ENCODE measurements around the gene ZNF470. TPM values are rescaled to one million over a fixed set of nuclear protein-coding genes. Genes with fewer than 3 reads are reported as not detected.
A peak's percentile ranks its signal among the peaks of the same experiment; 100 is the strongest.

ZNF470 gene
- total and polyA plus RNA-seq, 9 donors: 3.4 to 5.8 (median 4.6) TPM

DNA sequence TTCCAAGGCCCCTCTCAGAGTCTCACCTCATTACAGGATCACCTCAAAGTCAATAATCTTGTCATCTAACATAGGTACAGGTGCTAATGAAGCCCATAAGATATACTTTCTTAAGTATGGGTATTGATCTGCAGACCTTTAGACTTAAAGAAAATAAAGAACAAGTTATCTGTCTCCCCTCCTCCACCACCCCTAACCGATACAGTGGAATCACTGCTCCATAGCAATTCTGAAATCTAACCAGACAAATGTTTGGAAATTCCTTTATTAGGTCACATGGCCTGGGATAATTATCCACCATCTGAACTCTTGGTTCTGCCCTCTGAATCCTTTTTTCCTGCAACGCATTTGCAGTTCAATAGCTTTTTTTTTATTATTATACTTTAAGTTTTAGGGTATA is 4.5 kb upstream of the ZNF470 start:
- Histone ChIP-seq H3K4me1 (ENCODE audit: control insufficient read depth, insufficient read depth, low read length) (peaks cover 4% of the 10 kb centered on the region), H3K36me3 (ENCODE audit: control insufficient read depth, insufficient read depth, low read length) (peaks cover 2% of the 10 kb centered on the region), H3K27ac (ENCODE audit: low read length) (no peak overlapping the region), H3K9me3 (replicated peaks; ENCODE audit: control insufficient read depth, low read depth, low read length) (peaks cover 55% of the 10 kb centered on the region), H3K27me3 (ENCODE audit: control insufficient read depth, insufficient read depth, low read length) (no peaks in the 10 kb centered on the region), H3K4me3 (ENCODE audit: low read length) (no peak overlapping the region)
- no CpG with 5 or more reads among the region's 2 CpGs for WGBS (ENCODE audit: insufficient coverage)
- DNase-seq: no peak

DNA sequence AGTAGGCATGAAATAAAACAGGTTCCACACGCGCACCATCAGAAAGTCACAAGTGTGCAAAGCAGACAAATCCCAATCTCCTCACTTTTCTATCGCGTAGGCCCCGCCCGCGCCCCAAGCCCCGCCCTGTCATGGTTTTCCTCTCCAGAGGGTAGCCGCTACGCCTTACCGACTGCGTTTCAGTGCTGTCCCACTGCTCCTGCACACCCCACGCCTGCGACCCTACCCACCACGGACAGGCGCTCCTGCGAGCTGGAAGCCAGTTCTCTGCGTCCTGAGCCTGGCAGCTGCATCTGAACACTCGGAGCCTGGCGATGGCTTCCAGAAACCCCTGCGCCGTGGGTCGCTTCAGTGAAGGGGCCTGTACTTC is 379 bp upstream of the ZNF470 start:
- Histone ChIP-seq H3K27me3 (ENCODE audit: control insufficient read depth, insufficient read depth, low read length) (no peaks in the 10 kb centered on the region), H3K4me1 (ENCODE audit: control insufficient read depth, insufficient read depth, low read length) (peaks cover 10% of the 10 kb centered on the region), H3K27ac (ENCODE audit: low read length) (peak overlapping the region; percentile 82), H3K9me3 (replicated peaks; ENCODE audit: control insufficient read depth, low read depth, low read length) (peaks cover 54% of the 10 kb centered on the region), H3K36me3 (ENCODE audit: control insufficient read depth, insufficient read depth, low read length) (peaks cover 31% of the 10 kb centered on the region), H3K4me3 (ENCODE audit: low read length) (peak overlapping the region; percentile 96)
- DNase-seq: no peak
- under 1% methylated on average over 21 of the region's 23 CpGs for WGBS (ENCODE audit: insufficient coverage)

- no peak overlapping the region for H3K27ac ChIP-seq (ENCODE audit: low read length)
- no peak for DNase-seq
- WGBS (ENCODE audit: insufficient coverage): no CpG with 5 or more reads among the region's 2 CpGs
- H3K4me1 ChIP-seq (ENCODE audit: control insufficient read depth, insufficient read depth, low read length): peaks cover 8% of the 10 kb centered on the region
- H3K36me3 ChIP-seq (ENCODE audit: control insufficient read depth, insufficient read depth, low read length): peaks cover 48% of the 10 kb centered on the region
- no peak overlapping the region for H3K4me3 ChIP-seq (ENCODE audit: low read length)
- H3K9me3 ChIP-seq (replicated peaks; ENCODE audit: control insufficient read depth, low read depth, low read length): peaks cover 60% of the 10 kb centered on the region
- no peaks in the 10 kb centered on the region for H3K27me3 ChIP-seq (ENCODE audit: control insufficient read depth, insufficient read depth, low read length)
These were observed 5.3 kb downstream of the ZNF470 start for GRCh38 chr19:56572589-56572988.

- H3K4me3 ChIP-seq (ENCODE audit: low read length): no peak overlapping the region
- H3K27ac ChIP-seq (ENCODE audit: low read length): no peak overlapping the region
- no peaks in the 10 kb centered on the region for H3K27me3 ChIP-seq (ENCODE audit: control insufficient read depth, insufficient read depth, low read length)
- DNase-seq: no peak
- H3K4me1 ChIP-seq (ENCODE audit: control insufficient read depth, insufficient read depth, low read length): no peaks in the 10 kb centered on the region
- no CpG with 5 or more reads among the region's 3 CpGs for WGBS (ENCODE audit: insufficient coverage)
- H3K36me3 ChIP-seq (ENCODE audit: control insufficient read depth, insufficient read depth, low read length): peaks cover 48% of the 10 kb centered on the region
- H3K9me3 ChIP-seq (replicated peaks; ENCODE audit: control insufficient read depth, low read depth, low read length): peaks cover 68% of the 10 kb centered on the region
These were observed 6.6 kb downstream of the ZNF470 start for GRCh38 chr19:56573914-56574313.

DNA sequence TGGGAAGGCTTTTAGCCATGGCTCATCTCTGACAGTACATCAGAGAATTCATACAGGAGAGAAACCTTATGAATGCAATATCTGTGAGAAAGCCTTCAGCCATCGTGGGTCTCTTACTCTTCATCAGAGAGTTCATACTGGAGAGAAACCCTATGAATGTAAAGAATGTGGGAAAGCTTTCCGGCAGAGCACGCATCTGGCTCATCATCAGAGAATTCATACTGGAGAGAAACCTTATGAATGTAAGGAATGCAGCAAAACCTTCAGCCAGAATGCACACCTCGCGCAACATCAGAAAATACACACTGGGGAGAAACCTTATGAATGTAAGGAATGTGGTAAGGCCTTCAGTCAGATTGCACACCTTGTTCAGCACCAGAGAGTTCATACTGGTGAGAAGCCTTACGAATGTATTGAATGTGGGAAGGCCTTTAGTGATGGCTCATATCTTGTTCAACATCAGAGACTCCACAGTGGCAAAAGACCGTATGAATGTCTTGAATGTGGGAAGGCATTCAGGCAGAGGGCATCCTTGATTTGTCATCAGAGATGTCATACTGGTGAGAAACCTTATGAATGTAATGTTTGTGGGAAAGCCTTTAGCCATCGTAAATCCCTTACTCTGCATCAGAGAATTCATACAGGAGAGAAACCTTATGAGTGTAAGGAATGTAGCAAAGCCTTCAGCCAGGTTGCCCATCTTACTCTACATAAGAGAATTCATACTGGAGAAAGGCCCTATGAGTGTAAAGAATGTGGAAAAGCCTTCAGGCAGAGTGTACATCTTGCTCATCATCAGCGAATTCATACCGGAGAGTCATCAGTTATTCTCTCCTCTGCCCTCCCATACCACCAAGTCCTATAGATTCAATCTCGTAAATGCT is 10.7 kb downstream of the ZNF470 start:
- H3K4me1 ChIP-seq (ENCODE audit: control insufficient read depth, insufficient read depth, low read length): no peaks in the 10 kb centered on the region
- H3K9me3 ChIP-seq (replicated peaks; ENCODE audit: control insufficient read depth, low read depth, low read length): peaks cover 73% of the 10 kb centered on the region
- no peak for DNase-seq
- H3K4me3 ChIP-seq (ENCODE audit: low read length): no peak overlapping the region
- H3K27ac ChIP-seq (ENCODE audit: low read length): no peak overlapping the region
- H3K27me3 ChIP-seq (ENCODE audit: control insufficient read depth, insufficient read depth, low read length): no peaks in the 10 kb centered on the region
- 100% methylated on average over 5 of the region's 11 CpGs for WGBS (ENCODE audit: insufficient coverage)
- peaks cover 23% of the 10 kb centered on the region for H3K36me3 ChIP-seq (ENCODE audit: control insufficient read depth, insufficient read depth, low read length)

GRCh38 chr19:56594446-56594782 is 27.1 kb downstream of the ZNF470 start:
- WGBS (ENCODE audit: insufficient coverage): 49% methylated on average over 4 of the region's 4 CpGs
- Histone ChIP-seq H3K9me3 (replicated peaks; ENCODE audit: control insufficient read depth, low read depth, low read length) (peaks cover 6% of the 10 kb centered on the region), H3K27ac (ENCODE audit: low read length) (no peak overlapping the region), H3K4me3 (ENCODE audit: low read length) (no peak overlapping the region), H3K36me3 (ENCODE audit: control insufficient read depth, insufficient read depth, low read length) (peaks cover 22% of the 10 kb centered on the region), H3K4me1 (ENCODE audit: control insufficient read depth, insufficient read depth, low read length) (peaks cover 10% of the 10 kb centered on the region), H3K27me3 (ENCODE audit: control insufficient read depth, insufficient read depth, low read length) (no peaks in the 10 kb centered on the region)
- DNase-seq: no peak

DNA sequence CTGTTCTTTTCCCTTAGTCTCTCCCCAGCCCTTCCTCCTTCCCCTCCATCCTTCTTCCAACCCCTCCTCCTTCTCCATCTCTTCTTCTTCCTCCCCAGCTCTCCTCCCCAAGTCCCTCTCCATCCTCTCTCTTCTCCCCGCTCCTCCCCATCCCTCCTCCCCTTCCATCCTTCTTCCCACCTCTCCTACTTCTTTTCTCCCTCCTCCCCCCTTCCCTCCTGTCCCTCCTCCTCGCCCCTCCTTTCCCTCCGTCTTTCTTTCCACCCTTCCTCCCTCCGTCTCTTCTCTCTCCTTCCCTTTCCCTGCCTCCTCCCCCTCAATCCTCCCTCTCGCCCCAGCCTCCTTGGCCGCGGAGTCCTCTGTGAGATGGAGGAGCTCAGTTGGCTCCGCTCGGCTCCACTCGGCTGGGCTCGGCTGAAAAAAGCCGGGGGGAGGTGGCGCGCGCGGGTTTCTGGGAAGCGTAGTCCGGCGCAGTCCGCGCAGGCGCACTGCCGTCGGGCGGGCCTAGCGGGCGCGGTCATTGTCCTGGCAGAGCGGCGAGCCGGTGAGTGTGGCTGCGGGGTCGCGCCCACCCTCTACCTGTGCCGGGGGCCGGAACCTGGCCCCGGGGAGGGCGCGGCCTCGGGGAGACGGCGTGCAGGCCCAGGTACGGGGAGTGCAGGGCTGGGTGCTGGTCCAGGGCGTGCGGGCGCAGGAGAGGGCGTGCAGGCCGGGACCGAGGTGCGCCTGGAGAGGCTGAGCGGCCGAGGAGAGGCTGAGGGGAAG is 27.7 kb downstream of the ZNF470 start, which contains the start of gene ZNF71:
TSS of gene ZNF71 (plus strand) at position 520 of the 765 bp plus-strand sequence. CDS start 6,257 bp downstream, outside the sequence.
- Histone ChIP-seq H3K9me3 (replicated peaks; ENCODE audit: control insufficient read depth, low read depth, low read length) (peaks cover 5% of the 10 kb centered on the region), H3K27ac (ENCODE audit: low read length) (peak within 1 kb of the TSS; percentile 20), H3K27me3 (ENCODE audit: control insufficient read depth, insufficient read depth, low read length) (no peaks in the 10 kb centered on the region), H3K36me3 (ENCODE audit: control insufficient read depth, insufficient read depth, low read length) (peaks cover 22% of the 10 kb centered on the region), H3K4me1 (ENCODE audit: control insufficient read depth, insufficient read depth, low read length) (peaks cover 10% of the 10 kb centered on the region), H3K4me3 (ENCODE audit: low read length) (peak within 1 kb of the TSS; percentile 91)
- peak; percentile 95 for DNase-seq
- under 1% methylated on average over 49 of the region's 52 CpGs for WGBS (ENCODE audit: insufficient coverage)

GRCh38 chr19:56595548-56595899 is 28.3 kb downstream of the ZNF470 start:
- H3K36me3 ChIP-seq (ENCODE audit: control insufficient read depth, insufficient read depth, low read length): peaks cover 22% of the 10 kb centered on the region
- H3K9me3 ChIP-seq (replicated peaks; ENCODE audit: control insufficient read depth, low read depth, low read length): peaks cover 5% of the 10 kb centered on the region
- H3K4me1 ChIP-seq (ENCODE audit: control insufficient read depth, insufficient read depth, low read length): peaks cover 10% of the 10 kb centered on the region
- peak overlapping the region; percentile 20 for H3K27ac ChIP-seq (ENCODE audit: low read length)
- no peak for DNase-seq
- peak overlapping the region; percentile 91 for H3K4me3 ChIP-seq (ENCODE audit: low read length)
- WGBS (ENCODE audit: insufficient coverage): 0% methylated on average over 4 of the region's 4 CpGs
- no peaks in the 10 kb centered on the region for H3K27me3 ChIP-seq (ENCODE audit: control insufficient read depth, insufficient read depth, low read length)

DNA sequence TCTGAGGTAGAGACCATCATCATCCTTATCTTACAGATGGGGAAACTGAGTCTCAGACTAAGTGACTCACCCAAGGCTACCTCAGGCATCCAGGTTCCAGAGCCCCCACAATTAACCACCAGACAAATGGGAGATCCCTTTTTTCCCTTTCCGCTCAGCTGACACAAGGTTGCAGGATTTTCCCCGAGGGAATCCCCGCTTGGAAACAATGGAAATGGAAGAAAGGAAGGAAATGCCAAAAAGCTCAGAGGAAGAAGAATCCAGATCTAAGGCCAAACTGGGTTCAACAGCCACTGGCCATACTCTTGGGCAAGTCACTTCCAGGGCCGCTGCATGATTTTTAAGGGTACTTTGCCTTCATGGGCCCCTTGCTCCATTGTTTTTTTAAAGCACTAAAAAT is 29.4 kb downstream of the ZNF470 start:
- Histone ChIP-seq H3K27me3 (ENCODE audit: control insufficient read depth, insufficient read depth, low read length) (no peaks in the 10 kb centered on the region), H3K4me1 (ENCODE audit: control insufficient read depth, insufficient read depth, low read length) (peaks cover 10% of the 10 kb centered on the region), H3K9me3 (replicated peaks; ENCODE audit: control insufficient read depth, low read depth, low read length) (peaks cover 13% of the 10 kb centered on the region), H3K27ac (ENCODE audit: low read length) (no peak overlapping the region), H3K4me3 (ENCODE audit: low read length) (no peak overlapping the region), H3K36me3 (ENCODE audit: control insufficient read depth, insufficient read depth, low read length) (peaks cover 34% of the 10 kb centered on the region)
- WGBS (ENCODE audit: insufficient coverage): 70% methylated on average over 2 of the region's 4 CpGs
- DNase-seq: no peak

DNA sequence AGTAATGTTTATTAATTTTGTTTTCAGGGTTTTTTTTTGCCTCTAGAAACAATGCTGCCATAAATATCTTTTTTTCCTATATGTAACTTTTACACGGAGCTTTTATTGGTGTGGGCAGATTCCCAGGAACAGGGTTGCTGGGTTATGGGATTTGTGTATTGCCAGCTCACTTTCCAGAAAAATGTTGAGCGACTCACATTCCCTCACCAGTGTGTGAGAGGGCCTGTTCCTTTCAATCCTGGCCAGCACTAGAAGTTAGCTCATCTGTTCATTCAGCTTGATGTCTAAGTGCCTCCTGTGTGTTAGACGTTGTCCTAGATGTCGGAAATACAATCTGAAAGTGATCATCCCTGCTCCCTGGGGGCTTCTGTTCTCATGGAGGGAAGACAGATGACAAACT is 30.4 kb downstream of the ZNF470 start:
- 80% methylated on average over 1 of the region's 4 CpGs for whole genome bisulfite sequencing (ENCODE audit: insufficient coverage)
- DNase-seq: no peak
- H3K4me3 ChIP-seq (ENCODE audit: low read length): no peak overlapping the region
- no peak overlapping the region for H3K27ac ChIP-seq (ENCODE audit: low read length)
- H3K27me3 ChIP-seq (ENCODE audit: control insufficient read depth, insufficient read depth, low read length): no peaks in the 10 kb centered on the region
- H3K36me3 ChIP-seq (ENCODE audit: control insufficient read depth, insufficient read depth, low read length): peaks cover 37% of the 10 kb centered on the region
- peaks cover 13% of the 10 kb centered on the region for H3K9me3 ChIP-seq (replicated peaks; ENCODE audit: control insufficient read depth, low read depth, low read length)
- peaks cover 10% of the 10 kb centered on the region for H3K4me1 ChIP-seq (ENCODE audit: control insufficient read depth, insufficient read depth, low read length)

Data from muscle of leg (tissue), 11 donors.